HFFc6 (cell line): Measurements from ENCODE around the gene GDPD2. TPM values are rescaled to one million over a fixed set of nuclear protein-coding genes. Genes with fewer than 3 reads are reported as not detected.
A peak's percentile ranks its signal among the peaks of the same experiment; 100 is the strongest.

Source experiments
- DNase-seq: peaks from one replicate; pipeline ENCODE4 v3.0.0-alpha.2; 2018
- H3K27ac Mint-ChIP-seq: 2 replicates; pipeline ENCODE4 v1.8.0; 2020; ENCODE audit warnings: mild to moderate bottlenecking, mixed read lengths
- H3K27me3 Mint-ChIP-seq: 2 replicates; pipeline ENCODE4 v1.8.0; 2021; ENCODE audit warnings: mild to moderate bottlenecking, moderate library complexity, mixed read lengths; ENCODE audit not compliant: insufficient read depth
- H3K36me3 Mint-ChIP-seq: 2 replicates; pipeline ENCODE4 v1.8.0; 2021; ENCODE audit warnings: low read depth, mixed read lengths
- H3K4me1 Mint-ChIP-seq: 2 replicates; pipeline ENCODE4 v1.8.0; 2020; ENCODE audit warnings: low read depth, mixed read lengths
- H3K4me3 Mint-ChIP-seq: 2 replicates; pipeline ENCODE4 v1.8.0; 2020; ENCODE audit warnings: mild to moderate bottlenecking, moderate library complexity, mixed read lengths
- H3K9me3 Mint-ChIP-seq: 2 replicates; pipeline ENCODE4 v1.8.0; 2020; ENCODE audit warnings: mild to moderate bottlenecking, mixed read lengths
- total RNA-seq, 6 experiments: library from RNA; stranded (reverse); fragmentation: NEBNext Ultra II Directional; extraction: Animal tissue kit (Norgen Biotek cat#: 25700); gene quantifications; 2 replicates in 1 of 6; 3 replicates in 5 of 6; pipeline ENCODE4 v1.2.3, GENCODE V29; 2021
- TF ChIP-seq, protein P1 (sequence below): fragments of 200-600 bp; sonication (generic); IDR thresholded peaks from 2 replicates; pipeline ENCODE4 v1.5.0; 2021; ENCODE audit warnings: antibody characterized with exemption, mild to moderate bottlenecking

The GDPD2 gene
- total RNA-seq, 6 experiments from 2014 or later, result not detected

DNA sequence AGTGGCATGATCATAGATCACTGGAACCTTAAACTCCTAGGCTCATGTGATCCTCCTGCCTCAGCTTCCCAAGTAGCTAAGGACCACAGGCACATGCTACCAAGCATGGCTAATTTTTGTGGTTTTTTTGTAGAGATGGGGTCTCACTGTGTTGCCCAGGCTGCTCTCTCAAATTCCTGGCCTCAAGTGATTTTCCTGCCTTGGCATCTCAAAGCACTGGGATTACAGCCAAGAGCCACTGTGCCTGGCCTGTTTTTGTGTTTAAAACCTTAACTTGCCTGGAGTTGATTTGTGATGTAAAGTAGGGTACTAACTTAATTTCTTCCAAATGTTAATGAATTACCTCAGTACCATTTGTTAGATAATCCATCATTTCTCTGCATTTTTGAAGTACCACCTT, 43.9 kb downstream of the GDPD2 start:
- TF ChIP-seq, protein P1, sequence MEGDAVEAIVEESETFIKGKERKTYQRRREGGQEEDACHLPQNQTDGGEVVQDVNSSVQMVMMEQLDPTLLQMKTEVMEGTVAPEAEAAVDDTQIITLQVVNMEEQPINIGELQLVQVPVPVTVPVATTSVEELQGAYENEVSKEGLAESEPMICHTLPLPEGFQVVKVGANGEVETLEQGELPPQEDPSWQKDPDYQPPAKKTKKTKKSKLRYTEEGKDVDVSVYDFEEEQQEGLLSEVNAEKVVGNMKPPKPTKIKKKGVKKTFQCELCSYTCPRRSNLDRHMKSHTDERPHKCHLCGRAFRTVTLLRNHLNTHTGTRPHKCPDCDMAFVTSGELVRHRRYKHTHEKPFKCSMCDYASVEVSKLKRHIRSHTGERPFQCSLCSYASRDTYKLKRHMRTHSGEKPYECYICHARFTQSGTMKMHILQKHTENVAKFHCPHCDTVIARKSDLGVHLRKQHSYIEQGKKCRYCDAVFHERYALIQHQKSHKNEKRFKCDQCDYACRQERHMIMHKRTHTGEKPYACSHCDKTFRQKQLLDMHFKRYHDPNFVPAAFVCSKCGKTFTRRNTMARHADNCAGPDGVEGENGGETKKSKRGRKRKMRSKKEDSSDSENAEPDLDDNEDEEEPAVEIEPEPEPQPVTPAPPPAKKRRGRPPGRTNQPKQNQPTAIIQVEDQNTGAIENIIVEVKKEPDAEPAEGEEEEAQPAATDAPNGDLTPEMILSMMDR, result no peak
- Mint-ChIP-seq H3K36me3 (no peaks in the 10 kb centered on the region), H3K27me3 (no peaks in the 10 kb centered on the region), H3K9me3 (no peaks in the 10 kb centered on the region), H3K4me3 (no peak overlapping the region), H3K27ac (no peak overlapping the region), H3K4me1 (peaks cover 5% of the 10 kb centered on the region; the same call in 1 of the 2 replicates)
- DNase-seq, result no peak

DNA sequence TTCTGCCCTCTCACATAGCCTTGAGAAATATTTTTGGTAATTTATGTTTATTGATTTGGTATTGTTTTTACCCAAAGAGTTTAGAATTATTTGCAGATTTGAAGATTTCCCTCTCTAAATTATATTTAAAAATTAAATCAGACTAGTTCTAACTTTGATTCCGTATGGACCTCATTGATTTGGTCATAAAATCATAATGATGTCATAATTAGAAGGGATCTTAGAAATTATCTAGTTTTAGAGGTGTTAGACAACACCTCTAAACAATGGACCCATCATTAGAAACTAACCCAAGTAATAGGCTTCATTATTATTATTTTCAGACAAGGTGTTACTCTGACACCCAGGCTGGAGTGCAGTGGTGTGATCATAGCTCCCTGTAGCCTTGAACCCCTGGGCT, 45.6 kb downstream of the GDPD2 start:
- TF ChIP-seq, protein P1, result no peak
- no peak overlapping the region for H3K27ac Mint-ChIP-seq
- peaks cover 5% of the 10 kb centered on the region; the same call in 1 of the 2 replicates for H3K4me1 Mint-ChIP-seq
- no peaks in the 10 kb centered on the region for H3K36me3 Mint-ChIP-seq
- no peaks in the 10 kb centered on the region for H3K27me3 Mint-ChIP-seq
- DNase-seq, result no peak
- no peak overlapping the region for H3K4me3 Mint-ChIP-seq
- no peaks in the 10 kb centered on the region for H3K9me3 Mint-ChIP-seq

DNA sequence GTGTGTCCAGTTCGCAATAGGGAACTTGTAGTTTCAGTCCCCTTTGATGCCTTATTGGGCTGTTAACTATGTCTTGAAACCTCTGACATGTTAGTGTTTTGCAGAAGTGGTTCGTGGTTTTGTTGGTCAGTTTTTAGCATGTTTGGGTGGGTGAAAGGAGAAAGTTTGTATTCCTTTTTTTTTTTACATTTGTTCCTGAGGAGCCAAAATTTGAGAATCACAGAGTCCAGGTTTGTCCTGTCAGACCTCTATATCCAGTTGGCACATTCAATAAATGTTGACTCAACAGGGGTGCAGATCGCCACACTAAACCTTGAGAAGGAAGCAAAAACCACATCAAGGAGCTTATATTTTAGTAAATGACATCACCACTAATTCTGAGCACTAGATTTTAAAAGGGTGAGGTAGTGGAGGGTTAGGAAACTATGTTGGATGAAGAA, 47.8 kb downstream of the GDPD2 start:
- Mint-ChIP-seq H3K4me3 (no peak overlapping the region), H3K27ac (no peak overlapping the region), H3K27me3 (no peaks in the 10 kb centered on the region), H3K36me3 (no peaks in the 10 kb centered on the region), H3K9me3 (no peaks in the 10 kb centered on the region), H3K4me1 (peaks cover 11% of the 10 kb centered on the region)
- DNase-seq, result no peak
- TF ChIP-seq, protein P1, result no peak

DNA sequence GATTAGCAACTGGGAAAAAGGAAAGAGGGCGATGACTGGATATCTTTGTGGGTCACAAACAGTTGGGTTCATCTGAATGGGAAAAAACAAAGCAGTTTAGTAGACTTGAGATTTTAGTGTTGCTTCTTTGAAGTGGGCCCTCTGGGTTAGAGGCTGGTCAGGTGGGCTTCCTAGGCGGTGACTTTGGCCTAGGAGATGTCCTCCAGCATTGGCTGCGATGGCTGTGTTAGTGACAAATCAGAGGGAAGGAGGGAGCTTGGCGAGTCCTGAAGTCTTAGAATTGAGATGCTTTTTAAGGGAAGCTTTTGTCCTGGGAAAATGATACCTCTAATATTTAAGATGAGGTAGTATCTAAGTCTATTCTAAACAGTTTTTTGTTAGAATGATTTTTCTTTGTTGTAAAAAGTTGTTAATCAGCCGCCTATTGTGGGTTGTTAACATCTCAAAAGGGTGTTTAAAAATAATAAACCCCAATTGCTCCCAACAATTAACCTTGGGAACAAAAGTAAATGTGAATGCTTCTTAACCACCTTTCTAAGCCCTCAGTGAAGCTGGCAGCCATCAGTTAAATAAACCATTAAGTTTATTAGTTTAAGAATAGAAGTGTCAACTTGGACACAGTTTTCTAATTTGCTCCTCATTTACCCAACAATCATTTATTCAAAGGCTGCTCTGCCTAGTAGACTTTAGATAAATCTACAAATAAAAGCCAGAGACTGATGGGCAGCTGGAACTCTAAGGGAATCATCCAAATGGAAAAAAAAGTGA, 53.2 kb downstream of the GDPD2 start:
- H3K36me3 Mint-ChIP-seq, result no peaks in the 10 kb centered on the region
- peaks cover 54% of the 10 kb centered on the region for H3K4me1 Mint-ChIP-seq
- no peak overlapping the region for H3K4me3 Mint-ChIP-seq
- H3K27me3 Mint-ChIP-seq, result no peaks in the 10 kb centered on the region
- peak overlapping the region; percentile 98 for H3K27ac Mint-ChIP-seq
- TF ChIP-seq, protein P1, result no peak
- no peak for DNase-seq
- H3K9me3 Mint-ChIP-seq, result no peaks in the 10 kb centered on the region

DNA sequence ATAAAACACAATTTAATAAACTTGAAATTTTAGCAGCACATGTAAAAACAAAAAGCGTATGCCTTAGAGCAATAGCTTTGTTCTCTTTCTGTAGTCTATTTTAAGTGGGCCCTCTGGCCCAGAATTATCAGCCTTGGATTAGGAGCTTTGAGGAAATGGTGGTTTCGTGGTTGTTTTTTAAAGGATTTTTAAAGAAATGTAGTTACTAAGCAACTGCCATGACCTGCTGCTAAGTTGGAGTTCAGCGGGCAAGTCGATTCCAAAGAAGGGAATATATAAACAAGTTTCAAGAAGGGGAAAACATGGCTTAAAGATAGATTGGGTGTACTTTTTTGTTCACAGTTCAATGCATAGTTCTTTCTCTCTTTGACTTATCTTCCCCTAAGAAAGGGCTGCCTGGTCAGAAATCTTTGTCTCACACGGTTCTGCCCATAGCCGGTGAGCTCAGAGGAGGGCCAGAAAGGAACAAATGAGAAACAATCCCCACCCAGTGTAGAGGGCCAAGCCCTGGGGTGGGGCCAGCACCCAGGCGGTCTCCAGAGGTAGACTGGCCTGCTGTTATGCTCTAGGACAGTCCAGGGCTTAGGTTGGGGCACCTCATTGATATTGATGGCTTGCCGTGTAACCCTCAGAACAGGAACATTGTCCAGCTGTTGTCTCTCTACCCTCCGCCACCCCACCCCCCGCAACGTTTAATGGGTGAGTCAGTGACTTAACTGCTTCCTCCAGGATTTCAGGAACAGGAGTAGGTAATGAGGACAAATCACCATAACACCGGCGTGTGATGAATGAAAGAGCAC, 54.0 kb downstream of the GDPD2 start:
- Mint-ChIP-seq H3K27ac (peak overlapping the region; percentile 98), H3K4me1 (peaks cover 62% of the 10 kb centered on the region), H3K4me3 (peak overlapping the region; percentile 75)

More for the DNA sequence above, 54.0 kb downstream of the GDPD2 start:
- Mint-ChIP-seq H3K27me3 (no peaks in the 10 kb centered on the region), H3K36me3 (no peaks in the 10 kb centered on the region), H3K9me3 (no peaks in the 10 kb centered on the region)
- DNase-seq, result peak; percentile 49
- TF ChIP-seq, protein P1, result no peak
